Measurements from ENCODE around the gene ACSF3.
"Not testable (repeated sequence)": the region's sequence is repeated elsewhere in the genome, so short reads cannot be mapped to it uniquely, and the experiment has no call there.

Gene ACSF3

DNA sequence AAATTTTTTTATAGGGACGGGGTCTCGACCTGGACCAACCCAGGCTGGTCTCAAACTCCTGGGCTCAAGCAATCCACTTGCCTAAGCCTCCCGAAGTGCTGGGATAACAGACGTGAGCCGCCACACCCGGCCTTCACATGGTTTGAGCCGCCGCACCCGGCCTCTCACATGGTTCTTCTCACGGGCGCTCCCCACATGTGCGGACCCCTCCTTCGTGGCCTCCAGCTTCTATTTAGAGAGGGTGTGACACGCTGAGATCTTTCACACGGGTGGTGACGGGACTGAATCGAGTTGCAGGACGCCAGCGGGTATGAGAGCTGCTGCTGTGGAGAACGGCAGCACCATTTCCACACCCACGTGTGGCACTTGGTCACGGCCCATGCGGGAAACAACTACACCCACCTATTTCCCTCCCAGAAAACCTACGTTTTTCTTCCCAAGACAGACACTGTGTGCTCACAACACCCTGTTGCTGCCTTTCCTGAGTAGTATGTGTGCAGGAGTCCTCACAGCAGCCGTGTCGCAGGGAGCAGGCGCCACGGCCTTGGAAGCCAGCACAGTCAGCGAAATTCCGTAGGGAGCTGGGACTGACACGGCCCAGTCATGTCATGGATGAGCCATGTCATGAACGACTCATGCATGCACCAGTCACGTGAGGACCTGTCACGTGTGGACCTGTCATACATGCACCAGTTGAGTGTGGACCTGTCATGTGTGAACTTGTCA is 20.1 kb upstream of the ACSF3 start:
- no peak overlapping the region for H3K4me3 ChIP-seq (ENCODE audit: control insufficient read depth, low read depth, low read length)
- TF ChIP-seq, protein P1, sequence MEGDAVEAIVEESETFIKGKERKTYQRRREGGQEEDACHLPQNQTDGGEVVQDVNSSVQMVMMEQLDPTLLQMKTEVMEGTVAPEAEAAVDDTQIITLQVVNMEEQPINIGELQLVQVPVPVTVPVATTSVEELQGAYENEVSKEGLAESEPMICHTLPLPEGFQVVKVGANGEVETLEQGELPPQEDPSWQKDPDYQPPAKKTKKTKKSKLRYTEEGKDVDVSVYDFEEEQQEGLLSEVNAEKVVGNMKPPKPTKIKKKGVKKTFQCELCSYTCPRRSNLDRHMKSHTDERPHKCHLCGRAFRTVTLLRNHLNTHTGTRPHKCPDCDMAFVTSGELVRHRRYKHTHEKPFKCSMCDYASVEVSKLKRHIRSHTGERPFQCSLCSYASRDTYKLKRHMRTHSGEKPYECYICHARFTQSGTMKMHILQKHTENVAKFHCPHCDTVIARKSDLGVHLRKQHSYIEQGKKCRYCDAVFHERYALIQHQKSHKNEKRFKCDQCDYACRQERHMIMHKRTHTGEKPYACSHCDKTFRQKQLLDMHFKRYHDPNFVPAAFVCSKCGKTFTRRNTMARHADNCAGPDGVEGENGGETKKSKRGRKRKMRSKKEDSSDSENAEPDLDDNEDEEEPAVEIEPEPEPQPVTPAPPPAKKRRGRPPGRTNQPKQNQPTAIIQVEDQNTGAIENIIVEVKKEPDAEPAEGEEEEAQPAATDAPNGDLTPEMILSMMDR (conservative IDR thresholded peaks at IDR 0.05; ENCODE audit: control insufficient read depth, insufficient read depth, low read depth, low read length) = no peak
- DNase-seq (ENCODE audit: low read depth) = no peak

DNA sequence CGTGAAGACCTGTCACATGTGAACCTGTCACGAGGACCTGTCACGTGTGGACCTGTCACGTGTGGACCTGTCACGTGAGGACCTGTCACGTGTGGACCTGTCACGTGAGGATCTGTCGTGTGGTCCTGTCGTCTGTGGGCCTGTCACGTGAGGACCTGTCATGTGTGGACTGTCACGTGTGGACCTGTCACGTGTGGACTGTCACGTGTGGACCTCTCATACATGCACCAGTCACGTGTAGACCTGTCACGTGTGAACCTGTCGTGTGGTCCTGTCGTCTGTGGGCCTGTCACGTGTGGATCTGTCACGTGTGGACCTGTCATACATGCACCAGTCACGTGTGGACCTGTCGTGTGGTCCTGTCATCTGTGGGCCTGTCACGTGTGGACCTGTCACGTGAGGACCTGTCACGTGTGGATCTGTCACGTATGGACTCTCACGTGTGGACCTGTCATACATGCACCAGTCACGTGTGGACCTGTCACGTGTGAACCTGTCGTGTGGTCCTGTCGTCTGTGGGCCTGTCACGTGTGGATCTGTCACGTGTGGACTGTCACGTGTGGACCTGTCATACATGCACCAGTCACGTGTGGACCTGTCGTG is 19.5 kb upstream of the ACSF3 start:
- not testable (repeated sequence) for DNase-seq (ENCODE audit: low read depth); H3K4me3 ChIP-seq (ENCODE audit: control insufficient read depth, low read depth, low read length)

DNA sequence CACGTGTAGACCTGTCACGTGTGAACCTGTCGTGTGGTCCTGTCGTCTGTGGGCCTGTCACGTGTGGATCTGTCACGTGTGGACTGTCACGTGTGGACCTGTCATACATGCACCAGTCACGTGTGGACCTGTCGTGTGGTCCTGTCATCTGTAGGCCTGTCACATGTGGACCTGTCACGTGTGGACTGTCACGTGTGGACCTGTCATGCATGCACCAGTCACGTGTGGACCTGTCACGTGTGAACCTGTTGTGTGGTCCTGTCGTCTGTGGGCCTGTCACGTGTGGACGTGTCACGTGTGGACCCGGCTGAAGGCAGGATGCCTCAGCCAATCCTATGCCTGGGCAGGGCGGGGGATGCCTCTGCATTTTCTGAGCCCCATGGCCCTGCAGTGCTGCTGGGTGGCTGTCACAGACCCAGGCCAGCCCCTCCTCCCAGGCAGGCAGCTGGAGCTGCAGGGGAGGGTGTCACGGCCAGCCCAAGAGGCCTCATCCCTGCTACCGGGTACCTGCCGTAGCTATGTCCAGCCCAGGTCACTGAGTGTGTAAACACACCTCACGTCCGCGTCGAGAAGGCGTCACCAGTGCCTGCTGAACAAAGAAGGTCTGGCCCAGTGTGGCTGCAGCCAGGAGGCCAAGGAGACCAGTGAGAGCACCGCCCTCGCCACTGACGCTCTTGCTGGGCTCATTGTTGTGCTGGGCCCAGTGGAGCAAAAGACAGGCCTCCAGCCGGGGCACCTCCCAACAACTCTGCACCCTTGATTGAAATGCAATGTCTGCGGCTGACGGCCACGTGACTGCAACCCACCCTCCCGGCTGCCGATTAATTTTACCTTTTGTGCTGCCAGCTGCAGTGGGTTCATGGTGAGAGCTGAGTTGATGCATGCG is 18.6 kb upstream of the ACSF3 start:
- DNase-seq (ENCODE audit: low read depth) = no peak
- TF ChIP-seq, protein P1 (conservative IDR thresholded peaks at IDR 0.05; ENCODE audit: control insufficient read depth, insufficient read depth, low read depth, low read length) = no peak
- no peak overlapping the region for H3K4me3 ChIP-seq (ENCODE audit: control insufficient read depth, low read depth, low read length)

DNA sequence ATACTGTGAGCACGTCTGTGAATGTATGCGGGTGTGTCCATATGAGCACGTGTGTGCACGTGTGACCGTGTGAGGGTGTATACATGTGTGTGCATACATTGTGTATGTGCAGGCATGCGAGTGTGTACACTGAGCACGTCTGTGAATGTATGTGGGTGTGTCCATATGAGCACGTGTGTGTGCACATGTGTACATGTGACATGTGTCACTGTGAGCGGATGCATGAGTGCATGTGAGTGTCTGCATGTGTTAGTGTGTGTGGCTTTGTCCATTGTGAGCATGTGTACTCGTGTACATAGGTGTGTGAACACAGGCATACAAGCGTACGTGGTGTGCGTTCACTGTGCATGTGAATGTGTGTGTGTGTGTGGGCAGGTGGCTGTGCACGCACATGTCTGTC is 17.5 kb upstream of the ACSF3 start:
- H3K4me3 ChIP-seq (ENCODE audit: control insufficient read depth, low read depth, low read length) = no peak overlapping the region
- TF ChIP-seq, protein P1 (conservative IDR thresholded peaks at IDR 0.05; ENCODE audit: control insufficient read depth, insufficient read depth, low read depth, low read length) = no peak
- DNase-seq (ENCODE audit: low read depth) = no peak

DNA sequence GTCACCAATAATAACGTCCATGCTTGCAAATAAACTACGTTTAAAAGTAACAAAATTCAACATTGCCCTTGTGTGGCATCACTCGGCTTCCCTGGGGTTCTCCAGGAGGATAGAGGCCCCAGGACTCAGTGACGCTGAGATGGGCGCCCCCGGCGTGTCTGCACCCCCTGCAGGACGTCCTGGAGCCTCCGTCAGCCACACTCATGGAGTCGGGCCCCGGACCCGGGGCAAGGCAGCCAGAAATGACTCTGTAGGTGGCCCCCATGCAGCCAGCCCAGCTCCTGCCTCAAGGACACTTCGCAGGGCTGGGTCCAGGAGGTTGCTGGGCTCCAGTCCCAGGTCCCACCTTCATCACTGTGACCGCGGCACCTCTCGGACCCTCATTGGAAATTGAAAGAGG is 16.6 kb upstream of the ACSF3 start:
- no peak overlapping the region for H3K4me3 ChIP-seq (ENCODE audit: control insufficient read depth, low read depth, low read length)
- TF ChIP-seq, protein P1 (conservative IDR thresholded peaks at IDR 0.05; ENCODE audit: control insufficient read depth, insufficient read depth, low read depth, low read length) = no peak
- no peak for DNase-seq (ENCODE audit: low read depth)

DNA sequence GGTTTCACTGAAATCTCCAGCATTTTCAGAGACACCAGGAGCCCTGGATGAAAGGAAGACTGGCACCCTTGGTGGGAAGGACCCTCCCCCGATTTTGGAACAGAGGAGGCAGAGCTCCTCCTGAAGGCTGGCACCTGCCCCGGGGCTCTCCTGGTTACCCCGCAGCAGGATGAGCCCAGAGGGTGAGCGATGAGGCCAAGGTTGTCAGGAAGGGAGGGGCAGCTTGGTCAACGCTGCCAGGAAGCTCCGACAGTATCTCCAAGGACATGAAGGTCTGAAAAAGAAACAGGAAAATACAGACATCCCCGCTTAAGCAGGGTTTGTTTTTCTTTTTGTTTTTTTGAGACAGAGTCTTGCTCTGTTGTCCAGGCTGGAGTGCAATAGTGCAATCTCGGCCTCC is 15.5 kb upstream of the ACSF3 start:
- TF ChIP-seq, protein P1 (conservative IDR thresholded peaks at IDR 0.05; ENCODE audit: control insufficient read depth, insufficient read depth, low read depth, low read length) = no peak

More for the DNA sequence above, 15.5 kb upstream of the ACSF3 start:
- no peak for DNase-seq (ENCODE audit: low read depth)
- no peak overlapping the region for H3K4me3 ChIP-seq (ENCODE audit: control insufficient read depth, low read depth, low read length)

All from fibroblast of mammary gland (primary cell).